ENCODE measurements around the gene NAGK.
"Not testable (repeated sequence)": the region's sequence is repeated elsewhere in the genome, so short reads cannot be mapped to it uniquely, and the experiment has no call there.

NAGK gene

GRCh38 chr2:71100195-71100964, 31.9 kb downstream of the NAGK start:
- TF ChIP-seq CTCF (conservative IDR thresholded peaks at IDR 0.05; ENCODE audit: low read depth, low read length), result peak; percentile 92
- peak; percentile 85 for DNase-seq (ENCODE audit: low read depth)
- H3K4me3 ChIP-seq (ENCODE audit: low read depth, low read length), result no peak overlapping the region

- peak; percentile 83 for DNase-seq (ENCODE audit: low read depth)
- no peak overlapping the region for H3K4me3 ChIP-seq (ENCODE audit: low read depth, low read length)
- no peak for TF ChIP-seq CTCF (conservative IDR thresholded peaks at IDR 0.05; ENCODE audit: low read depth, low read length)
Measured at GRCh38 chr2:71101656-71102055, 33.2 kb downstream of the NAGK start.

- no peak for DNase-seq (ENCODE audit: low read depth)
- H3K4me3 ChIP-seq (ENCODE audit: low read depth, low read length), result no peak overlapping the region
- no peak for TF ChIP-seq CTCF (conservative IDR thresholded peaks at IDR 0.05; ENCODE audit: low read depth, low read length)
Measured at GRCh38 chr2:71102981-71103681, 34.7 kb downstream of the NAGK start.

- no peak overlapping the region for H3K4me3 ChIP-seq (ENCODE audit: low read depth, low read length)
- DNase-seq (ENCODE audit: low read depth), result no peak
- no peak for TF ChIP-seq CTCF (conservative IDR thresholded peaks at IDR 0.05; ENCODE audit: low read depth, low read length)
Measured at GRCh38 chr2:71103809-71104208, 35.4 kb downstream of the NAGK start.

- H3K4me3 ChIP-seq (ENCODE audit: low read depth, low read length); DNase-seq (ENCODE audit: low read depth): not testable (repeated sequence)
Measured at GRCh38 chr2:71106463-71106862, 38.0 kb downstream of the NAGK start.

- DNase-seq (ENCODE audit: low read depth), result no peak
- H3K4me3 ChIP-seq (ENCODE audit: low read depth, low read length), result no peak overlapping the region
- no peak for TF ChIP-seq CTCF (conservative IDR thresholded peaks at IDR 0.05; ENCODE audit: low read depth, low read length)
Measured at GRCh38 chr2:71108091-71108490, 39.6 kb downstream of the NAGK start.

GRCh38 chr2:71113843-71114242, 45.4 kb downstream of the NAGK start:
- no peak overlapping the region for H3K4me3 ChIP-seq (ENCODE audit: low read depth, low read length)
- DNase-seq (ENCODE audit: low read depth), result no peak
- TF ChIP-seq CTCF (conservative IDR thresholded peaks at IDR 0.05; ENCODE audit: low read depth, low read length), result no peak

All from choroid plexus epithelial cell (primary cell).